Fibroblast of the aortic adventitia (primary cell): ENCODE measurements around the gene MACROH2A1. TPM values are rescaled to one million over a fixed set of nuclear protein-coding genes. Genes with fewer than 3 reads are reported as not detected.

Experiments
- DNase-seq: peaks from one replicate; pipeline ENCODE4 v3.0.0-alpha.2; 2010; ENCODE audit warnings: low read depth
- H3K4me3 ChIP-seq: 2 replicates; pipeline ENCODE4 v1.5.1; 2011; ENCODE audit warnings: low read depth, mild to moderate bottlenecking, control low read depth, low read length, moderate library complexity
- total RNA-seq: library from RNA; depleted of rRNA; stranded (reverse); fragments of >200 nt; gene quantifications from 2 replicates; pipeline ENCODE4 v1.2.3, GENCODE V29; 2012; ENCODE audit warnings: low replicate concordance
- TF ChIP-seq, protein P1 (sequence below): IDR thresholded peaks from 2 replicates; pipeline ENCODE4 v1.5.1; 2011; ENCODE audit warnings: mild to moderate bottlenecking, low read length, control low read depth, inconsistent platforms; ENCODE audit not compliant: insufficient read depth

Gene MACROH2A1
- total RNA-seq, 1 donor = 116 TPM

DNA sequence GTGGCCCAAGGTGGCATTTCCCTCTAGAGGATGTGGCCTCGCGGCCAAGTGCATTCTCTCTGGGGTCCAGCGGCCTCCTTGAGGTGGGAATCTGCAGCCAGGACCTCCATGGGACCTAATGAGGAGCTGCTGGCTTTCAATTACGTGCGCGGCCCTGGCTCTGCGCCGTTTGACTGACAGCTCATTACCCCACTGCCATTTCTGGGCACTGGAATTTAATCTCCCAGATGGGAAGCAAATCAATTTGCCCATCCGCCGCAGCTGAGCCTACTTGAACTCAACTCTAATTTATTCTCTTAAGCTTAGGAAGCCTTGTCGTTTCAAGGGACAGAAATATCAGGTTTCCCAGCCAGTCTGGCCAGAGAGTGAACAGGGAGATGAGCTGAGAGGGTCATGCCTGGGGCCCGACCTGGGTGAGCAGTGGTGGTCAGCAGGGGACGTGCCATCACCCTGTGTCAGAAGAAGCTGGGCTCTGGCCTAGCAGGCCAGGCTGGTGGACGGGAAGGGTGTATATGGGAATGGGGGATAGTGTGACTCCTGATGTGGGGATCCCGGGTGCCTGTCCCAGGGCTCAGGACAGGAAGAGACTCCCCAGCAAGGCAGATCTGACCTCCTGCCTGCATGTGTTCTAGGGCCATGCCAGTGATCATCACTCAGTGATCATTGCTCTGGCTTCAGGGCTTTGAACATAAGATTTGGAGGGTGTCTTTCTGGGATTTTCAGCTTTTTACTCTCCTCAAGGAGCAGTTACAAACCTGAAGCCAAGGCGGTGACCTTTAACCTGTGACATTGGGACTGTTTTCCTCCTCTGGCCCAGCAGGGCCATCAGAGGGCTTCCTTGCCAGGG lies 69.7 kb downstream of the MACROH2A1 start:
- TF ChIP-seq, protein P1, sequence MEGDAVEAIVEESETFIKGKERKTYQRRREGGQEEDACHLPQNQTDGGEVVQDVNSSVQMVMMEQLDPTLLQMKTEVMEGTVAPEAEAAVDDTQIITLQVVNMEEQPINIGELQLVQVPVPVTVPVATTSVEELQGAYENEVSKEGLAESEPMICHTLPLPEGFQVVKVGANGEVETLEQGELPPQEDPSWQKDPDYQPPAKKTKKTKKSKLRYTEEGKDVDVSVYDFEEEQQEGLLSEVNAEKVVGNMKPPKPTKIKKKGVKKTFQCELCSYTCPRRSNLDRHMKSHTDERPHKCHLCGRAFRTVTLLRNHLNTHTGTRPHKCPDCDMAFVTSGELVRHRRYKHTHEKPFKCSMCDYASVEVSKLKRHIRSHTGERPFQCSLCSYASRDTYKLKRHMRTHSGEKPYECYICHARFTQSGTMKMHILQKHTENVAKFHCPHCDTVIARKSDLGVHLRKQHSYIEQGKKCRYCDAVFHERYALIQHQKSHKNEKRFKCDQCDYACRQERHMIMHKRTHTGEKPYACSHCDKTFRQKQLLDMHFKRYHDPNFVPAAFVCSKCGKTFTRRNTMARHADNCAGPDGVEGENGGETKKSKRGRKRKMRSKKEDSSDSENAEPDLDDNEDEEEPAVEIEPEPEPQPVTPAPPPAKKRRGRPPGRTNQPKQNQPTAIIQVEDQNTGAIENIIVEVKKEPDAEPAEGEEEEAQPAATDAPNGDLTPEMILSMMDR = no peak
- H3K4me3 ChIP-seq = no peak overlapping the region
- DNase-seq = no peak

DNA sequence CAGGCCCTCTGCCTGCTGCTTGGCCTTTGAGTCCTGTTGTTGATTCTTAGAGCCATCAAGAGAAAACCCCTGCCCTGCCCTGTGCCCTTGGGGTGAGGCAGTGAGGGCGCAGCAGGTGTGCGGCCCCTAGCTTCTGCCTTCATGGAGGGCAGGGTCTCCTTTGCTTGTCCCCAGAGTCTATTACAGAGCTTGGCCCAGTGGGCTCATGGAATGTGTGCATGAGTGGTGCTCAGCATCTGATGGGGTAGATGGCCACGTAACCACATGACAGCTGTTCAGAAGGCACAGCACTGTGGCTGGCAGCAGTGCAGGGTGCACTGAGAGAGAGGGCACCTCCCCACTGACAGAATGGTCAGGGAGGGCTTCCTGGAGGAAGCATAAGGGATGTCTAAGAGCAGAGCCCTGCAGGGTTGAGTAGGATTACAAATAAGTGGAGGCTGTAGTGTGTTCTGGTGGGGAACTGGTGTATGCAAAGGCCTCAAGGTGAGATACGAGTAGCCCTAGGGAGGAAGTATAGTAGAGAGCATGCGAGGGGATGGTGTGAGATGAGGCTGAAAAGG lies 70.8 kb downstream of the MACROH2A1 start:
- DNase-seq = no peak
- TF ChIP-seq, protein P1 = no peak
- no peak overlapping the region for H3K4me3 ChIP-seq

DNA sequence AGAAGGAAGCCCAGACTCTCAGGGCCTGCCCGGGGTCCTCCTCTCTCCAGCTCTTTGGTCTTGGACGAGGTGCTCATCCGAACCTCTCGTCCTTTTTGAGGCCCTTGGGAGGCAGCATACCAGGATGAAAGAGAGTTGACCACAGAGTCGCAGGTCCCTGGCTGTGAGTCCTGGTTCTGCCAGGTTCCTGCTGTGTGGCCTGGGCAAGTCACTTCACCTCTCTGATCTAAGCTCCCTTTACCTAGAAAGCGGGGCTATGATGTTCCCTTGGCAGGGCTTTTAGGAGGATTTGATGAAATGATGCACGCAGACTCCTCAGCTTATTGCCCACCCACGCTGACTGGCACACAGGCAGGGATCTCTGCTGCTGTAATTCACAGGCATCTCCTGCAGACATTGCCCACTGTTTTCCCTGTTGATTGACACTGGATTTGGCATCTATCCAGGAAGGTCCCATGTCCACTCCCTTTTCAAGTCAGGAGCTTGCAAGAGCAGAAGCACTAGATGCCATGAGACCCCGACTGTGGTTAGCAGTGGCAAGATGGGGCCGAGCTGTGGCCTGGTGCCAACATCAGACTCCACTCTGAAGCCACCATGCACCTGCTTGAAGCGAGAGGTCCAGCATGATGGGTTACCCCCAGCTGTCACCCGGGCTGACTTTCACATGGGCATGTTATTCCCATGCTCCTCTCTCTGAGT lies 71.5 kb downstream of the MACROH2A1 start:
- TF ChIP-seq, protein P1 = no peak
- H3K4me3 ChIP-seq = no peak overlapping the region
- DNase-seq = no peak

DNA sequence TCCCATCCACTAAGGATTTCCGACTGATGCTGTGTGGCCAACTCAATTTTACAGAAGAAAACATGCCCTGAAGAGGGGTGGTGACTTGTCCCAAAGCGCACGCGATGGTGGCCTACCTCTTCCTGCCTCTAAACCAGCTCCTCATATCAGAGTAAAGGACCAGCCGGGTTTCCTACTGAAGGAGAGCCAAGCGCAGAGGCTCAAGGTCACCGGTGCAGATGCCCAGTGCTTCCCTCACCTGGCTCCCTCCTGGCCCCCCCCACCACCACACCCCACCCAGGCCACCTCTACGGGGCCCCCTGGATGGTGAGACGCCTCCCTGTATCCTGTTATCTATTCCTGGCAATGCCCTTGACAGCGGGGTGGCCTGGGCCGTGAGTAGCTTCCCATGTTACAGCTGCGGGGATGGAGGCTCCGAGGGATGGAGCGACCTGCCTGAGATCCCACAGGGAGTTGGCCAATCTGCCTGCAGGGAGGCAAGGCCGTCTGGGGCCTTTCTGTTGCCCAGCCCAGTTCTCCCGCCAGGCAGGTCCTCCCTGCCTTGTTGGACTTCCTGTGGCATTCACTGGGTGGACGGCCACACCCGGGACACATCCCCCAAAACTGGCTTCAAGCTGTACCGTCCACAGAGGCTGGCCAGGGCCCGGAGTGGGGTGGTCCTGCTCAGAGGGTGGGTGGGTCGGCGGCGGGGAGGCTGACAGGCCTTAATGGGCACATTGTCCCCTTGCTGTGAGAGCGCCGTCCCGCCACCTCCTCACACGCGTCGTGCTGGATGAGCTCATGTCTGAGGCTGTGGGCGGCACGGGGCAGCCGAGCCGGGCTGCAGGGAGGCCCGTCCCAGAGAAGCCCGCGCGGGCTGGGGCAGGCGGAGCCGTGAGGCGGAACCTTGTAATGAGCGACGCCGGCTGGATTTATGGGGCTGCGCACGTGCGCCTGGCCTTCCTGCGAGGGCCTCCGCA lies 72.5 kb downstream of the MACROH2A1 start:
- TF ChIP-seq, protein P1 = no peak
- no peak for DNase-seq
- H3K4me3 ChIP-seq = no peak overlapping the region

DNA sequence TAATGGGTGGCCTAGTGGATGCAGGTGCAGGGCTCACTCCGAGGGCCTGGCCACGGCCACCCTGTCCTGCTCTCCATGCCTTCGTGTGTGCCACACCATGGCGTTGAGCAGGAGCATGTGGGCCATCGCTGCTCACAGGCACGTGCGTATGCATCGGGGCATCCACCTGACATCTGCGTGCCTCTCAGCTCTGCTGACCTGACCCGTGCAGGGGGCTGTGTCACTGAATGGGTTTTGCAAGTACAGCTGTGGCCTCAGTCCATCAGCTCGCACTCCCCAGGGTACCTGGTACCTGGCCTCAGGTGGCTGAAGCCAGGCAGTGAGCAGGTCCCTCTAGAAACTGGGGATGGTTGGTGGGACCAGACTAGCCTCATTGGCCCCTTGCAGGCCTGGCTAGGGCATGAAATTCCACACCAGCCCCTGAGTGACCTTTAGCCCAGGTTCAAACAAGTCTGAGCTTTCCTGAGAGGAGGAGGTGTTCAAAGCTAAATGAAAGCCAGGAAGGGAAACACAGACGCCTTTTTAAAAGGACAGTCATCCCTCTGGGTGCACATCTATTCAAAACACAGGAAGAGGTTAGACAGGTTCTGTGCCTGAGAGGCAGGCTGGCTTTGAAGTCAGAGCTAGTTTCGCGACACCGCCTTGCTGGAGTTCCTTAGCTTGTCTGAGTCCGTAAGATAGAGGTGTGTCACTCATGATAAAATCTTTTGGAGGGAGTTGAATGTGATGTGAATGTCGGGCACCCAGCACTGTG lies 74.0 kb downstream of the MACROH2A1 start:
- TF ChIP-seq, protein P1 = no peak

More for the DNA sequence above, 74.0 kb downstream of the MACROH2A1 start:
- no peak overlapping the region for H3K4me3 ChIP-seq
- DNase-seq = no peak
